GM12874 (cell line): ENCODE measurements around the gene CCDC190.

Experiments
- CTCF ChIP-seq: IDR thresholded peaks from 2 replicates; pipeline ENCODE4 v1.5.1; 2011; ENCODE audit warnings: low read depth, mild to moderate bottlenecking, control low read depth, low read length, moderate library complexity; ENCODE audit not compliant: insufficient read depth

The CCDC190 gene

GRCh38 chr1:162904023-162904422 lies 43.0 kb upstream of the CCDC190 start:
- TF ChIP-seq CTCF, result no peak

DNA sequence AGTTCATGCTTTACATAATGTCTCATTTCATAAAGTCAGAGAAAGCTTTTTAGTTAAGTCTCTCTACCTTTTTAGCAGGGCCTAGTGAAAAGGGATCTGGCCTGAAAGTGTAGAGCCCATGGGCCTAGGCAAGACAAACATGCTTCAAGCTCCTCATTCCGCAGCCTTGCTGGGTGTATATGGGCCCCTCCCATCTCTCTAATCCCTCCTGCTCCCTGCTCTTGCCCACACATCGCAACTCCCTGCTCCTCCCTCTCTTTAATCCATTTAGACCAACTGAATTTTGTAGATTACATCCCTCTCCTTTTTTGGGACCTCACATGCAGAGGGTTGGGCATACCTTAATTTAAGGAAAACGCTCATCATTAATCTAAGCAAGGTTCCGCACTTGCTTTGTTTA lies 42.3 kb upstream of the CCDC190 start:
- no peak for TF ChIP-seq CTCF

- TF ChIP-seq CTCF, result no peak
These were observed 41.4 kb upstream of the CCDC190 start for GRCh38 chr1:162902416-162902815.

- TF ChIP-seq CTCF, result no peak
These were observed 40.3 kb upstream of the CCDC190 start for GRCh38 chr1:162901243-162901642.

DNA sequence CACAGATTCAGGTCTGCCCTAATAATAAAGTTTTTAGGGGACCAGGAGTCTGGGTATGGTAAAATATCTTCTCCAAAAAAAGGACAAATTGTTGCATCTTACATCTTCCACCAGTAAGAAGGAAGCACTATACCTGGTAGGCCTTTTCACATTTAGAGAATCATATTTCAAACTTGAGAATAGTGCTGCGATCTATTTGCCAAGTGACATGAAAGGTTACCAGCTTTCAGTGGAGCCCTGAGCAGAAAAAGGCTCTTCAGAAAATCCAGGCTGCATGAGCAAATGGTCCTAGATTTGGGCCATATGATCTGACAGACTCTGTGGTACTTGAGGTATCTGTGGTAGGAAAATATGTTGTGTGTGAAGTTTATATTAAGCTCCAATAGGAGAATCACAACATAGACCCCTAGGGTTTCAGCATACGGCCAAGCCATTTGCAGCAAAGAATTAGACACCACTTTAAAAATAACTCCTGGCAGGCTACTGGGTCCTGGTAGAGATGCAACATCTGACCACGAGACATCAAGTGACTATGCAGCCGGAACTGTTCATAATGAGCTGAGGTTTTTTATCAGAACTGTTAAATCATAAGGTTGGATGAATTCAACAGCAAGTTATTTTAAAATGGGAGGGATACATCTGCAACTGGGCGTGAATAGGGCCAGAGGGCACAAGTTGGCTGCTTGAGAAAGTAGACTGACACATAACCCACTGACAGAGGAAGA lies 38.6 kb upstream of the CCDC190 start:
- TF ChIP-seq CTCF, result no peak

GRCh38 chr1:162893612-162893908 lies 32.6 kb upstream of the CCDC190 start:
- no peak for TF ChIP-seq CTCF

- TF ChIP-seq CTCF, result no peak
These were observed 32.1 kb upstream of the CCDC190 start for GRCh38 chr1:162892906-162893611.
